Choroid plexus epithelial cell (primary cell): ENCODE results near the gene MAML1.

Experiments used
- DNase-seq: peaks from one replicate; pipeline ENCODE4 v3.0.0-alpha.2; 2010; ENCODE audit warnings: low read depth
- H3K4me3 ChIP-seq: 2 replicates; pipeline ENCODE4 v1.5.1; 2011; ENCODE audit warnings: low read depth, mild to moderate bottlenecking, control low read depth, low read length, moderate library complexity
- TF ChIP-seq, protein P1 (sequence below): conservative IDR thresholded peaks from 2 replicates; pipeline ENCODE4 v1.5.1; 2011; ENCODE audit warnings: low read depth, mild to moderate bottlenecking, control low read depth, inconsistent platforms, low read length, moderate library complexity

The MAML1 gene

DNA sequence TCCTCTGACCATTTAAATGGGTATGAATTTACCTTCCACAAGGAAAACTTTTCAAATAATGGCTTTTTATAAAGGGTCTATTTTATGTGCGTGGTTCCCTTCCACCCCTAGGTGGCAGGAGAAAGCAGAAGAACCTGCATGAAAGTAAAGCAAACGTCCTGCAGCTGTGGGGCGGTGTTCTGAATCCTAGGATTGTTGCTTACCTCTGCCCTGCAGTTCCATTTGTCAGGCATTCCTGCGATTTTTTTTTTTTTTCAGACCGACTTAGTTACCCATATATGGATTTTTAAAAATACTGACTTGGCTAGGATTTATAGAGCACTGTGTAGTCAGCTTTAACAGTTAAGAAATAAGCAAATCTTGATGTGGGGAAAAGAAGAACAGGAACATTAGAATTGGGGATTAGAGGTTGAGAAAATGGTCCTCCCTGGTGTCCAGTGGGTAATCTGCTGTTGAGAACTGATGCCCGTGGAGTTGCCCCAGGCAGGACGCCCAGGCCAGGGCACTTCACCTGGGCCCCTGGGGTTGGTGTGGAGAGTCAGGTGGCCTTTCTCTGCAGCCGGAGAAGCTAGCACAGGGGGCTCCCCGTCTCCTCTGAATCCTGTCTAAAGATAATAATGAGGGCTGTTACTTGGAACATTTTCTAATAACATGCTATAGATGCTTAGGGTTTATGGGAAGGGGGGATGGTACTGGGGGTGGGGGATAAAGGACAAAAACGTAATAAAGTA, 30.8 kb downstream of the MAML1 start:
- peak; percentile 88 for DNase-seq
- H3K4me3 ChIP-seq, result no peak overlapping the region
- TF ChIP-seq, protein P1, sequence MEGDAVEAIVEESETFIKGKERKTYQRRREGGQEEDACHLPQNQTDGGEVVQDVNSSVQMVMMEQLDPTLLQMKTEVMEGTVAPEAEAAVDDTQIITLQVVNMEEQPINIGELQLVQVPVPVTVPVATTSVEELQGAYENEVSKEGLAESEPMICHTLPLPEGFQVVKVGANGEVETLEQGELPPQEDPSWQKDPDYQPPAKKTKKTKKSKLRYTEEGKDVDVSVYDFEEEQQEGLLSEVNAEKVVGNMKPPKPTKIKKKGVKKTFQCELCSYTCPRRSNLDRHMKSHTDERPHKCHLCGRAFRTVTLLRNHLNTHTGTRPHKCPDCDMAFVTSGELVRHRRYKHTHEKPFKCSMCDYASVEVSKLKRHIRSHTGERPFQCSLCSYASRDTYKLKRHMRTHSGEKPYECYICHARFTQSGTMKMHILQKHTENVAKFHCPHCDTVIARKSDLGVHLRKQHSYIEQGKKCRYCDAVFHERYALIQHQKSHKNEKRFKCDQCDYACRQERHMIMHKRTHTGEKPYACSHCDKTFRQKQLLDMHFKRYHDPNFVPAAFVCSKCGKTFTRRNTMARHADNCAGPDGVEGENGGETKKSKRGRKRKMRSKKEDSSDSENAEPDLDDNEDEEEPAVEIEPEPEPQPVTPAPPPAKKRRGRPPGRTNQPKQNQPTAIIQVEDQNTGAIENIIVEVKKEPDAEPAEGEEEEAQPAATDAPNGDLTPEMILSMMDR, result peak; percentile 91

GRCh38 chr5:179764056-179764455, 31.4 kb downstream of the MAML1 start:
- no peak for DNase-seq

GRCh38 chr5:179765400-179765799, 32.8 kb downstream of the MAML1 start:
- TF ChIP-seq, protein P1, result no peak
- DNase-seq, result peak; percentile 89
- no peak overlapping the region for H3K4me3 ChIP-seq

More at GRCh38 chr5:179764056-179764455, 31.4 kb downstream of the MAML1 start:
- TF ChIP-seq, protein P1, result no peak
- no peak overlapping the region for H3K4me3 ChIP-seq

- TF ChIP-seq, protein P1, result no peak
- H3K4me3 ChIP-seq, result no peak overlapping the region
- peak; percentile 66 for DNase-seq
Measured at GRCh38 chr5:179766021-179766725, 33.6 kb downstream of the MAML1 start.

DNA sequence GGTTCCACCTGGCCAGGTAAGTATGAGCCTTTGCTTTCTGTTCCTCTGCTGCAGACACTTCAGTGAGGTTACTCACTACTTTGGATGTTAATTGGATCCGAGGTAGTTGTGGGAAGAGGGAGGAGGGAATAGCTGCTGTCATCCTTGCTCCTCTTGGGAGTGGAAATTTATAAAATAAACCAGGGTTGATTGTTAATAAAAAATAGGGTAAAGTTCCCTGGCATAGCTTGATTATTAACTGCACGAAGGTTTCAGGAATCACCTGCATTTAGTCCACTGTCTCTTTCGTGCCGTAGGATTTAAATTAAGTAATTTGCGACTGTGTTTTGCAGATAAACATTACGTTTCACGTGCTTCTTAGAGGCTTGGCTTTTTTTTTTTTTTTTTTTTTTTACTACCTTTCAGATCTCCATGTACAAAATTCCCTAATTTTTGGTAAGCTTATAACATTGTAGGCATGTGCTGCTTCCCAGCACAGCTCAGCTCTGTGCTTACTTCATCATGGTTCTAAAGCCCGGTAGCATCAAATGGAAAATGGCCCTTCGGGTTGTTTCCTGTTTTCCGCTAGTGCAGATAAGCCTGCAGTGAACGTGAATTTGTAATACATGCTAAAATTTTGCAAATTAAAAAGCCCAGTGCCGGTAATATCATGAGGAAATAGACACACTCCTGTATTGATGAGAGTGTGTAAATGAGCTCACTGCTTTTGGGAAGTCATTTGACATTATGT, 34.3 kb downstream of the MAML1 start:
- H3K4me3 ChIP-seq, result no peak overlapping the region
- DNase-seq, result no peak
- TF ChIP-seq, protein P1, result no peak

GRCh38 chr5:179767496-179768100, 35.0 kb downstream of the MAML1 start:
- TF ChIP-seq, protein P1, result no peak
- no peak for DNase-seq
- no peak overlapping the region for H3K4me3 ChIP-seq
